GM19452 (cell line): Measurements from ENCODE around the gene PELI2.

Experiments
- ATAC-seq: cut with Tn5 transposase; IDR thresholded peaks from one replicate; pipeline ENCODE4 v1.9.1; 2021; ENCODE audit not compliant: unreplicated experiment

The PELI2 gene

DNA sequence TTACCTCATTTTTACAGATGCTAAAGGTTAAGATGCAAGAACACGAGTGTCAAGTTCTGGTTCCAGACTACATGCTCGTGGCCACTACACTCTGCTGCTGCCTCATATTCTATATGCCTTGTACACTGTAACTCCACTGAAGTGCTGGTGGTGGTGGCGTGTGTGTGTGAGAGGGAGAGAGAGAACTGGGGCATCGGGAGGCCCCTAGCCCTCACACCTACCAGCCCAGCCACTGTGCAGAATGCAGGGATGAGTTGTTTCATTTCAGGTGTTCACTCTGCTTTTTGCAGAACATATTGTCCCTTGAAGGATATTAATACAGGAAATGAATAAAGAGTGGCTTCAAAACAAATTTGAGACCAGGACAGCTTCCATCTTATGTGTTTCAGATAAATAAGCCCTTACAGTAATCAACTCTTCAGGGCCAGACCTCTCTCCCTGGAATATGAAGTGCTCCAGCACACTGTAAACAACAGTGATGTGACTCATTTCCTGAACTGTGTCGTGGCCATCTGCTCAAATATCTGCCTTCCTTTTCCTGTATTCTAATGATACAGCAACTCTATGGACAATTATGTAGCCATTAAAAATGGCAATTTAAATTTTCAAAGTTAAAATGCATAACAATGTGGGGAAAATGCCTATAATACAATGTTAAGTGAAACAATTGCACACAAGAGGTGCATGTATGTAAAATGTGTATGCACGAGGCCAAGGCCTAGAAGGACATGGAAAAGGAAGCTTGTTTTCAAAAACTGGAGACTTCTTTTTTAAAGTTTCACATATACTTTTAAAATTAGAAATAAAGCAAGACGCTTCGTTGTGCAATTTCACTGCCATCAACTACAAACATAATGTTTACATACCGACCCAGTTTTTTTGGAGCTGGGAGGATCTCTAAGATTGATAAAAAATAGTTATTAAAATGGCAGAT, 215.4 kb downstream of the PELI2 start:
- no peak for ATAC-seq

DNA sequence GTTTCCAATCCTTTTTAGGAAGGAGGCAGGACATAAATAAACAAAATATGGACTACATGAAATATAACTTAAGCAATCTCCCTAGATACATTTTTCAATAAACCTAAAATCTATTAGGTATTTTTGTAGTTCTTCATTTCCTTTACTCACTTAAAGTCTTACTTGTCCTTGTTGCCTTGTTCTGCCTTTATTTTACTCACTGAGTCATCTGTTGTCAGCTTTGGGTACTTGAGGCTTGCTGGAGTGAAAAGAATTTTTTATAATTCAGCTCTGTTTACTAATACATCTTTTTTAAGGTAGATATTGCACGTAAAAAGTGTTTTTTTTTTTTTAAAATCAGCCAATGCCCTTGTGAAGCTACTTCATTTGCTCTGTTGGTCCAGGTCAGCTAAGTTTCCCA, 216.2 kb downstream of the PELI2 start:
- ATAC-seq: no peak

DNA sequence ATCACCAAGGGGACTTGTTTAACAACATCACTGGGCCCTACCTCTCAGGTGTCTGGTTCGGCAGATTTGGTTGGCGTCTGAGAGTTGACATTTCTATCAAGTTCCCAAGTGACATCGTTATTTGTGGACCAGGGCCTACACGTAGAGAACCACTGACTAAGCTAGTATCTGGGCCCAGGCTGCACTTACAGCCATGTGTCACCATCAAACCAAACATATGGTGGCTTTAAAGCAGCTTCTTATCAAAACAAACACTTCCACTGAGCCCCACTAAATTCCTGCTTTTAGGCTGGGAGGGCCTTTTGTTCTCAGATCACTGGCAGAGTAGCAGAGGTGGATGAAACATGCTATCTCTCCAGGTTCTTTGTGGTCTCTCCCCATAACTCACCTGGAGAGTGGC, 220.5 kb downstream of the PELI2 start:
- ATAC-seq: no peak

DNA sequence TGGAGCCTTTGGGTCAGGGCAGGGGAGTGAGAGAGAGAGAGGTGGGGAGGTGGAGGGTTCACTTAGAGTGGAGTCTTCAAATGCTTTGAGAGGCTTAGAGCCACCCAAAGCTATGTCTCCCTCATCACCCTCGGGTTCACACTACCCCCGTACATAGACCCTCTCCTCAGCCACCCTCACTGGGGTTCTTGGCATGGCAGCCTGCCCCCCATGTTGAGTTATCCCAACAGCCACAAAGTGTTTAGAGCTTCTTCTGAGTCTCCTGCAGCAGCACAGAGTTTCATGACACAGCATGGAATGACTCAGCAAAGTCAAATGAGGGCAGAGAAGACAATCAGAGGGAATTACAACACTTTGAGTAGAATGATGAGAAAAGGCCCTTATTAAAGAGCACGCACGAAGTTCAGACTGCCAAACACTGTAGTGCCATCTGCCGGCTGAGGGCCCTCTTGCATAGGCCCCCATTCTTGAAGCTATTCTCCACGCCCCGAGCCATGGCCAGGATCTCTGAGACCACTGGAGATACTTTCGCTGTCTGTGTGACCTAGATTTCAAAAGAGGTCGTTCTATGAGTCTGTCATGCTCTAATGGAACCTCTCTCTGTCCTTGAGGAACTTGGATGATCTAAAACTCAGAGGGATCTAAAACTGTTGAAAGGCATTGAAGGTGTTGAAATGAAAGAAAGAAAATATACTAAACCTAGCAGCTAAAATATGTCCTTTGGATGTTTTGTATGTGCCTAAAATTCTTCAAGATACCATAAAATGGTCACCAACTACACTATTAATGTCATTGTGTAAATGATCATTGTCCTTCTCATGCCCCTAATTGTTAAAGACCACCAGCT, 221.9 kb downstream of the PELI2 start:
- ATAC-seq: peak; percentile 54

DNA sequence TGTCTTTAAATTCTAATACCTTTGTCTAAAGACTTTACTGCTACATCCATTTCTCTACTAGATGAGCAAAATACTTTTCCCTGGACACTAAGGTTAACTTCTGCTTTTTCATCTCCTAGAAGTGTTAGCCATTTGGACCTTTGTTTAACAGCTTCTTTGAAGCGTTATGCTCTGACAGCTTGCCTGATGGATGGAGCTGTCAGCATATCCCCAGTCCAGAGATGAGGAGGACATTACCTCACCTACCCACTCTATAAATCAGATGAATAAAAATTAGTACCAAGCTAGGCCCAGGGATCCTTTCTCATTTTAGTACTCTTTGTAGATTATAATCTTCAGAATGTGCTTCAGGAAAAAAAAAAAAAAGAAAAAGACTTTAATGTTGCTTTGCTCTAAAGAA, 222.7 kb downstream of the PELI2 start:
- ATAC-seq: no peak

DNA sequence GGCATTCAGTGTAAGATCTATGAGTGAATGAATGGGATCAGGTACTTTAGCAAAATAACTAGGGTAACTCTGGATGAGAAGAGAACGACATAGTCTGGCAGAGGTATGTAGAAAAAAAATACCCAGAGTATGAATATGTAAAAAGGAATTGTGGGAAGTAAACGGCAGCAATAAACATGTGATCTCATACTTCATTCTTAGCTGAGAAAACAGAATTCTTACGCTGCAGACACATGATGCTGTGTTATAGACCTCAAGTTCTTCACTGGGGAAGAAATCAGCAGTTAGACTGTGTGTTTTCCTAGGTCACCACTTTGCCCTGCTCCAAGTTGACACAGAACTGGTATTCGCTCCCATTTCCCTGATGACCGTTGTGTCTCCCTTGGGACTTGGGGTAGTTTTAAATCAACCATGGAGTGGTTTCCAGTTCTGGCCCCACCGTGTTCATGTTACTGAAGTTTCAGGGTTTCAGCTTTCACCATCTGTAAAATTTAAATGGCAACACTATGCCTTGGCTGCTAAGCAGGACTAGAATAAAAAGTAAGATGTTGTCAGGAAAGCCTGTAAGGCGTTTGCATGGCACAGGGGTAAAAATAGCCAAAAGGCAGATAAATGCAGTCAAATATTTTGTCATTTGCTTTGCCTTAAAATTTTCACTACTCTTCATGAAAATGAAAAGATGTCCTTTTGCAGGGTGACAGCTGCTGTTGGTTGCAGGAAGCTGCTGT, 223.7 kb downstream of the PELI2 start:
- peak; percentile 39 for ATAC-seq

DNA sequence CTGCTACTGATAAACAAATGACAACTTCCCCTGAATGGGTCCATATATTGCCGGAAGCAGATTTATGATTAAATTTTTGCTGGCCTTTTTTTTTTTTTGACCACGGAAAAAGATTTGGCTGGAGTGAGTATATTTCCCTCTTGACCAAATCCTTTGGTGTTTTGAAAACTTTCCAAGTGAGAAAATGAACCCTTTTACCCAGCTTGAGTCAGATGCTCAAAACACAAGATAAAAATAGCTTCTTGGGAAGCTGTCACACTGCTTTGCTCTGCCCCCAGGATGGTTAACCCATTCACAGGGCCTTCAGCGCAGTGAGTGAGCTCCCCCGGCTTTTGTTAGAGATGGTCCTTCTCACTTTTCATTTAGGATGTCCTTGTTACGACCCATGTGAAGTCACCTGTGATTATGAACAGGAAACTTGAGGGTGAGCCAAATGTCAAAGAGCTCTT, 224.3 kb downstream of the PELI2 start:
- peak; percentile 68 for ATAC-seq

DNA sequence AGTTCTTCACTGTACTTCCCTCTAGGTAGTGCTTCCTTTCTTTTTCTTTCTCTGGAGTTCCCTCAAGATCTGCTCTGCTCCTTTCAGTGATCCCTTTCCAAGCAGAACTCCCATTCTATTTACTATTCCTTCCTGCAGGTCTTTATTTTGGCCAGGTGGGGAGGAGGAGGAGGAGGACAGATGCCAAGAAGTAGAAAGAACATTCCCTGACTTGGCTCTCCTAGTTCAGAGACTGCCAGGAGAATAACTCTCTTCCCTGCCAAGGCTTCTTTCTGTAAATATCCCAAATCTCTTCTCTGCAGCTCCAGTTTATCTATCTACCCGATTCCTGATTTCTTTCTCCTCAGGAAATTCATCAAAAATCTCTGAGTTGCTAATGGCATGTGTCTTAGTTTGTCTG, 231.7 kb downstream of the PELI2 start:
- no peak for ATAC-seq
